UCSD-AML1 (cell line): ENCODE results near the gene TRDN.
"Not testable (repeated sequence)": the region's sequence is repeated elsewhere in the genome, so short reads cannot be mapped to it uniquely, and the experiment has no call there.

ENCODE experiments used
- DNase-seq: peaks from one replicate; lab custom pipeline; 2025; ENCODE audit not compliant: unreplicated experiment; lab: John Stamatoyannopoulos, UW

TRDN gene

GRCh38 chr6:123632641-123633040 lies 4.1 kb downstream of the TRDN start:
- no peak for DNase-seq

- no peak for DNase-seq
These were observed 7.3 kb downstream of the TRDN start for GRCh38 chr6:123629258-123629941.

GRCh38 chr6:123625696-123626095 lies 11.1 kb downstream of the TRDN start:
- no peak for DNase-seq

- no peak for DNase-seq
These were observed 14.0 kb downstream of the TRDN start for GRCh38 chr6:123622780-123623179.

GRCh38 chr6:123619156-123619555 lies 17.6 kb downstream of the TRDN start:
- DNase-seq = no peak

- DNase-seq = no peak
These were observed 19.8 kb downstream of the TRDN start for GRCh38 chr6:123616942-123617341.

- no peak for DNase-seq
These were observed 20.7 kb downstream of the TRDN start for GRCh38 chr6:123616016-123616415.

GRCh38 chr6:123610779-123611178 lies 26.0 kb downstream of the TRDN start:
- no peak for DNase-seq

GRCh38 chr6:123604067-123604466 lies 32.7 kb downstream of the TRDN start:
- no peak for DNase-seq

GRCh38 chr6:123598011-123598410 lies 38.7 kb downstream of the TRDN start:
- no peak for DNase-seq

- no peak for DNase-seq
These were observed 42.0 kb downstream of the TRDN start for GRCh38 chr6:123594776-123595175.

- no peak for DNase-seq
These were observed 44.3 kb downstream of the TRDN start for GRCh38 chr6:123592426-123592825.

- DNase-seq = no peak
These were observed 46.8 kb downstream of the TRDN start for GRCh38 chr6:123589973-123590372.

- DNase-seq = no peak
These were observed 47.4 kb downstream of the TRDN start for GRCh38 chr6:123589317-123589716.

GRCh38 chr6:123588546-123588895 lies 48.2 kb downstream of the TRDN start:
- DNase-seq = no peak

- no peak for DNase-seq
These were observed 48.8 kb downstream of the TRDN start for GRCh38 chr6:123587838-123588545.

GRCh38 chr6:123587407-123587806 lies 49.3 kb downstream of the TRDN start:
- not testable (repeated sequence) for DNase-seq

GRCh38 chr6:123580331-123580730 lies 56.4 kb downstream of the TRDN start:
- DNase-seq = no peak

- no peak for DNase-seq
These were observed 61.6 kb downstream of the TRDN start for GRCh38 chr6:123575188-123575587.

GRCh38 chr6:123570813-123571684 lies 65.7 kb downstream of the TRDN start:
- DNase-seq = no peak

- DNase-seq = no peak
These were observed 67.2 kb downstream of the TRDN start for GRCh38 chr6:123569575-123569974.

- no peak for DNase-seq
These were observed 71.2 kb downstream of the TRDN start for GRCh38 chr6:123565529-123565928.
